ENCODE results near the gene SHC2. TPM values are rescaled to one million over a fixed set of nuclear protein-coding genes. Genes with fewer than 3 reads are reported as not detected.

SHC2 gene
- total and polyA plus RNA-seq, 2 of the 13 experiments (the other 11 are each of a cell fraction or from before 2014, with no cell fraction given), result 9.0 to 18.3 TPM

- no peak for TF ChIP-seq DR1 (CRISPR knock-in tag; IDR thresholded peaks at IDR 0.05)
- TF ChIP-seq CENPT (CRISPR knock-in tag; IDR thresholded peaks at IDR 0.05; ENCODE audit: low read depth), result no peak
- no peak for TF ChIP-seq ZSCAN22 (CRISPR knock-in tag; IDR thresholded peaks at IDR 0.05)
- no peak for TF ChIP-seq ZNF549 (CRISPR knock-in tag; IDR thresholded peaks at IDR 0.05)
- TF ChIP-seq TOE1 (CRISPR knock-in tag; IDR thresholded peaks at IDR 0.05), result no peak
- peak; percentile 29 for TF ChIP-seq HNRNPLL (IDR thresholded peaks at IDR 0.05; ENCODE audit: low read depth, low read length, poor library complexity, severe bottlenecking)
- TF ChIP-seq MXD1 (CRISPR knock-in tag; IDR thresholded peaks at IDR 0.05), result peak; percentile 24; the same call in 1 of the 2 replicates
- TF ChIP-seq ZNF556 (CRISPR knock-in tag; IDR thresholded peaks at IDR 0.05; ENCODE audit: borderline replicate concordance), result peak; percentile 67; the same call in 1 of the 2 replicates
- no peak for TF ChIP-seq ZNF597 (CRISPR knock-in tag; IDR thresholded peaks at IDR 0.05)
- no peak for TF ChIP-seq NR2F2 (IDR thresholded peaks at IDR 0.05; ENCODE audit: borderline replicate concordance, low read depth)
- TF ChIP-seq FOXP1 (IDR thresholded peaks at IDR 0.05), result no peak
- TF ChIP-seq FOXP1 (CRISPR knock-in tag; IDR thresholded peaks at IDR 0.05), result no peak
- no peak for TF ChIP-seq ZNF263 (CRISPR knock-in tag; IDR thresholded peaks at IDR 0.05)
- TF ChIP-seq HNRNPH1 (optimal IDR thresholded peaks at IDR 0.05; ENCODE audit: low read depth, low read length), result no peak
- TF ChIP-seq POLR2A (IDR thresholded peaks at IDR 0.05; ENCODE audit: insufficient read depth in 1 of 2, low read depth in 2 of 2, low read length in 2 of 2), result no peak; a peak in 1 of 4 replicates
- TF ChIP-seq ZFP41 (CRISPR knock-in tag; IDR thresholded peaks at IDR 0.05; ENCODE audit: borderline replicate concordance), result no peak
- TF ChIP-seq ATF4 (CRISPR knock-in tag; IDR thresholded peaks at IDR 0.05), result peak in 1 of 2 experiments; percentile 64; a peak in 1 of 4 replicates
- peak; percentile 23; the same call in 1 of the 2 replicates for TF ChIP-seq DRAP1 (CRISPR knock-in tag; IDR thresholded peaks at IDR 0.05)
- peak; percentile 78; the same call in 1 of the 2 replicates for TF ChIP-seq KDM3A (CRISPR knock-in tag; IDR thresholded peaks at IDR 0.05; ENCODE audit: low read depth)
- no peak for TF ChIP-seq ZNF646 (CRISPR knock-in tag; IDR thresholded peaks at IDR 0.05)
- TF ChIP-seq RFX3 (CRISPR knock-in tag; IDR thresholded peaks at IDR 0.05), result no peak
- no peak for TF ChIP-seq SSRP1 (CRISPR knock-in tag; IDR thresholded peaks at IDR 0.05)
Observed at GRCh38 chr19:461721-462551, 1.1 kb upstream of the SHC2 start (continued).
